Nephron progenitor cell (in vitro differentiated cells): Measurements from ENCODE around the gene AHSG.

Source experiments
- DNase-seq: peaks from one replicate; pipeline ENCODE4 v3.0.0; 2021
- H3K27ac Mint-ChIP-seq: 2 replicates; pipeline ENCODE4 v1.8.0; 2021; ENCODE audit warnings: mild to moderate bottlenecking, moderate library complexity, mixed read lengths
- H3K27me3 Mint-ChIP-seq: 2 replicates; pipeline ENCODE4 v1.8.0; 2021; ENCODE audit warnings: mild to moderate bottlenecking, low read depth, mixed read lengths; ENCODE audit not compliant: poor library complexity
- H3K36me3 Mint-ChIP-seq: 2 replicates; pipeline ENCODE4 v1.8.0; 2021; ENCODE audit warnings: low read depth, mixed read lengths
- H3K4me1 Mint-ChIP-seq: 2 replicates; pipeline ENCODE4 v1.8.0; 2021; ENCODE audit warnings: mixed read lengths
- H3K4me3 Mint-ChIP-seq: 2 replicates; pipeline ENCODE4 v1.8.0; 2021; ENCODE audit warnings: mild to moderate bottlenecking, moderate library complexity, mixed read lengths
- H3K9me3 Mint-ChIP-seq: 2 replicates; pipeline ENCODE4 v1.8.0; 2021; ENCODE audit warnings: mild to moderate bottlenecking, moderate library complexity, mixed read lengths
- CTCF ChIP-seq: fragments of 200-600 bp; sonication (generic); IDR thresholded peaks from 2 replicates; pipeline ENCODE4 v1.5.0; 2021; ENCODE audit warnings: antibody characterized with exemption

AHSG gene

GRCh38 chr3:186669378-186670084, 56.7 kb downstream of the AHSG start:
- Mint-ChIP-seq H3K9me3 (no peaks in the 10 kb centered on the region), H3K27me3 (peaks cover 6% of the 10 kb centered on the region), H3K4me3 (no peak overlapping the region), H3K27ac (no peak overlapping the region), H3K4me1 (peaks cover 5% of the 10 kb centered on the region), H3K36me3 (no peaks in the 10 kb centered on the region)
- no peak for TF ChIP-seq CTCF
- no peak for DNase-seq

GRCh38 chr3:186670155-186670554, 57.3 kb downstream of the AHSG start:
- no peak for DNase-seq
- Mint-ChIP-seq H3K9me3 (no peaks in the 10 kb centered on the region), H3K27ac (no peak overlapping the region), H3K36me3 (no peaks in the 10 kb centered on the region), H3K27me3 (peaks cover 9% of the 10 kb centered on the region), H3K4me3 (no peak overlapping the region), H3K4me1 (peaks cover 5% of the 10 kb centered on the region)
- TF ChIP-seq CTCF = no peak
